ENCODE data around the gene TIE1.

DNA sequence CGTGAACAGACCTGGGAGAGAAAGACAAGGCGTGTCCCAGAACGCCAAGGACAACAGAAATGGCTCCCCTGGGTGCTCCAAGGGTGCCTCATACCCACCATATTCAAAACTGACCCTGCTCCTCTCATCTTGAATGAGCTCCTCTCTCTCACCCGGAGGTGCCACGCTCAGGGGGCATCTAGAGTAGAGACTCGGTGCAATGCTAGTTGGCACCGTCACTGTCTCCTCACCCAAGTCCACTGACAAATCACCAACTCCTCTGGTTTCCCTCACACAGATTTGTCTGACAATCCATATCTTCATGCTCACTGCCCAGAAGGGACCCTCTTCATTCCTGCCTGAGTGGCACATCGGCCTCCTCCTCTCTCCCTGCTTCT lies 26.0 kb upstream of the TIE1 start:
- TF ChIP-seq ZNF224 (CRISPR knock-in tag; IDR thresholded peaks at IDR 0.05) (no peak), ZNF23 (CRISPR knock-in tag; IDR thresholded peaks at IDR 0.05) (no peak)
- TF ChIP-seq, protein P1, sequence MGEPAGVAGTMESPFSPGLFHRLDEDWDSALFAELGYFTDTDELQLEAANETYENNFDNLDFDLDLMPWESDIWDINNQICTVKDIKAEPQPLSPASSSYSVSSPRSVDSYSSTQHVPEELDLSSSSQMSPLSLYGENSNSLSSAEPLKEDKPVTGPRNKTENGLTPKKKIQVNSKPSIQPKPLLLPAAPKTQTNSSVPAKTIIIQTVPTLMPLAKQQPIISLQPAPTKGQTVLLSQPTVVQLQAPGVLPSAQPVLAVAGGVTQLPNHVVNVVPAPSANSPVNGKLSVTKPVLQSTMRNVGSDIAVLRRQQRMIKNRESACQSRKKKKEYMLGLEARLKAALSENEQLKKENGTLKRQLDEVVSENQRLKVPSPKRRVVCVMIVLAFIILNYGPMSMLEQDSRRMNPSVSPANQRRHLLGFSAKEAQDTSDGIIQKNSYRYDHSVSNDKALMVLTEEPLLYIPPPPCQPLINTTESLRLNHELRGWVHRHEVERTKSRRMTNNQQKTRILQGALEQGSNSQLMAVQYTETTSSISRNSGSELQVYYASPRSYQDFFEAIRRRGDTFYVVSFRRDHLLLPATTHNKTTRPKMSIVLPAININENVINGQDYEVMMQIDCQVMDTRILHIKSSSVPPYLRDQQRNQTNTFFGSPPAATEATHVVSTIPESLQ (CRISPR knock-in tag; IDR thresholded peaks at IDR 0.05): no peak
